ENCODE results near the gene INTS1. TPM values are rescaled to one million over a fixed set of nuclear protein-coding genes. Genes with fewer than 3 reads are reported as not detected.

Gene INTS1
- polyA plus RNA-seq, 3 donors = 5.5 to 64.3 (median 7.3) TPM

- no peak overlapping the region for H2AFZ ChIP-seq (ENCODE audit: insufficient read depth, low read depth, low read length, poor library complexity, severe bottlenecking)
- peaks cover 33% of the 10 kb centered on the region for H3K79me2 ChIP-seq (ENCODE audit: insufficient read depth, low read length)
- H3K4me3 ChIP-seq (replicated peaks in 1 of 3; ENCODE audit: low read depth in 2 of 3, low read length in 3 of 3) = peak overlapping the region in 1 of 3 experiments; percentile 94
- 93% methylated on average over 14 of the region's 20 CpGs for WGBS (ENCODE audit: insufficient coverage)
- Mint-ChIP-seq H3K27ac (peak overlapping the region in 3 of 7 donors; percentile 73 to 90 (median 74)), H3K9me3 (peaks cover 0 to 4% (median 0%) of the 10 kb centered on the region in 7 donors), H3K27me3 (ENCODE audit: low read depth in 3 of 3) (peaks cover 2 to 8% (median 3%) of the 10 kb centered on the region in 3 donors), H3K4me3 (peak overlapping the region; percentile 94), H3K4me1 (peaks cover 33% of the 10 kb centered on the region), H3K36me3 (peaks cover 36 to 46% of the 10 kb centered on the region in 2 donors)
- H3K27me3 ChIP-seq (ENCODE audit: control insufficient read depth in 2 of 2, insufficient read depth in 2 of 2, low read length in 2 of 2) = no peaks in the 10 kb centered on the region
- H3K9ac ChIP-seq (ENCODE audit: insufficient read depth, low read length, poor library complexity, severe bottlenecking) = no peak overlapping the region
- H3K36me3 ChIP-seq (replicated peaks in 1 of 2; ENCODE audit: control insufficient read depth in 1 of 2, insufficient read depth in 2 of 2, low read length in 2 of 2) = peaks cover 43 to 50% of the 10 kb centered on the region in 2 donors
- peaks cover 29 to 43% of the 10 kb centered on the region in 2 donors for H3K4me1 ChIP-seq (ENCODE audit: control insufficient read depth in 1 of 2, insufficient read depth in 2 of 2, low read length in 2 of 2)
- H3K27ac ChIP-seq (ENCODE audit: low read depth in 1 of 2, low read length in 2 of 2) = no peak overlapping the region
- intact Hi-C loops (cut with micrococcal nuclease) = loop anchor here in 1 of 2 donors (5.0 kb wide), 1 partner anchor 69 kb away; the partner anchor contains the start of gene PSMG3
- H3K4me2 ChIP-seq (replicated peaks; ENCODE audit: extremely low read depth, low read length, poor library complexity, severe bottlenecking) = peak overlapping the region; percentile 97
- H3K9me3 ChIP-seq (replicated peaks in 1 of 2; ENCODE audit: control insufficient read depth in 1 of 2, insufficient read depth in 1 of 2, low read length in 2 of 2) = no peaks in the 10 kb centered on the region
- TF ChIP-seq, protein P1, sequence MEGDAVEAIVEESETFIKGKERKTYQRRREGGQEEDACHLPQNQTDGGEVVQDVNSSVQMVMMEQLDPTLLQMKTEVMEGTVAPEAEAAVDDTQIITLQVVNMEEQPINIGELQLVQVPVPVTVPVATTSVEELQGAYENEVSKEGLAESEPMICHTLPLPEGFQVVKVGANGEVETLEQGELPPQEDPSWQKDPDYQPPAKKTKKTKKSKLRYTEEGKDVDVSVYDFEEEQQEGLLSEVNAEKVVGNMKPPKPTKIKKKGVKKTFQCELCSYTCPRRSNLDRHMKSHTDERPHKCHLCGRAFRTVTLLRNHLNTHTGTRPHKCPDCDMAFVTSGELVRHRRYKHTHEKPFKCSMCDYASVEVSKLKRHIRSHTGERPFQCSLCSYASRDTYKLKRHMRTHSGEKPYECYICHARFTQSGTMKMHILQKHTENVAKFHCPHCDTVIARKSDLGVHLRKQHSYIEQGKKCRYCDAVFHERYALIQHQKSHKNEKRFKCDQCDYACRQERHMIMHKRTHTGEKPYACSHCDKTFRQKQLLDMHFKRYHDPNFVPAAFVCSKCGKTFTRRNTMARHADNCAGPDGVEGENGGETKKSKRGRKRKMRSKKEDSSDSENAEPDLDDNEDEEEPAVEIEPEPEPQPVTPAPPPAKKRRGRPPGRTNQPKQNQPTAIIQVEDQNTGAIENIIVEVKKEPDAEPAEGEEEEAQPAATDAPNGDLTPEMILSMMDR (IDR thresholded peaks at IDR 0.05) = no peak
- H4K20me1 ChIP-seq (ENCODE audit: insufficient read depth, low read length) = peaks cover 33% of the 10 kb centered on the region
- DNase-seq = no peak
Observed at GRCh38 chr7:1502845-1503244, 1.3 kb downstream of the INTS1 start.

GRCh38 chr7:1501487-1502270 is 2.5 kb downstream of the INTS1 start:
- Histone ChIP-seq H3K4me3 (replicated peaks in 1 of 3; ENCODE audit: low read depth in 2 of 3, low read length in 3 of 3) (no peak overlapping the region), H3K4me2 (replicated peaks; ENCODE audit: extremely low read depth, low read length, poor library complexity, severe bottlenecking) (no peak overlapping the region), H3K36me3 (replicated peaks in 1 of 2; ENCODE audit: control insufficient read depth in 1 of 2, insufficient read depth in 2 of 2, low read length in 2 of 2) (peaks cover 54 to 62% of the 10 kb centered on the region in 2 donors), H3K79me2 (ENCODE audit: insufficient read depth, low read length) (peaks cover 33% of the 10 kb centered on the region), H3K27ac (ENCODE audit: low read depth in 1 of 2, low read length in 2 of 2) (no peak overlapping the region), H3K9me3 (replicated peaks in 1 of 2; ENCODE audit: control insufficient read depth in 1 of 2, insufficient read depth in 1 of 2, low read length in 2 of 2) (no peaks in the 10 kb centered on the region), H3K27me3 (ENCODE audit: control insufficient read depth in 2 of 2, insufficient read depth in 2 of 2, low read length in 2 of 2) (no peaks in the 10 kb centered on the region), H3K9ac (ENCODE audit: insufficient read depth, low read length, poor library complexity, severe bottlenecking) (no peak overlapping the region), H2AFZ (ENCODE audit: insufficient read depth, low read depth, low read length, poor library complexity, severe bottlenecking) (no peak overlapping the region), H3K4me1 (ENCODE audit: control insufficient read depth in 1 of 2, insufficient read depth in 2 of 2, low read length in 2 of 2) (peaks cover 26 to 39% of the 10 kb centered on the region in 2 donors), H4K20me1 (ENCODE audit: insufficient read depth, low read length) (peaks cover 33% of the 10 kb centered on the region)
- H3K4me1 Mint-ChIP-seq = peaks cover 28% of the 10 kb centered on the region
- peaks cover 47 to 58% of the 10 kb centered on the region in 2 donors for H3K36me3 Mint-ChIP-seq
- TF ChIP-seq, protein P1 (IDR thresholded peaks at IDR 0.05) = no peak
- peak overlapping the region in 1 of 7 donors; percentile 11 for H3K27ac Mint-ChIP-seq
- WGBS (ENCODE audit: insufficient coverage) = 97% methylated on average over 18 of the region's 21 CpGs
- no peak for DNase-seq
- no peaks in the 10 kb centered on the region for H3K9me3 Mint-ChIP-seq
- no peak overlapping the region for H3K4me3 Mint-ChIP-seq
- H3K27me3 Mint-ChIP-seq (ENCODE audit: low read depth in 3 of 3) = peaks cover 0 to 6% (median 2%) of the 10 kb centered on the region in 3 donors
- intact Hi-C loops (cut with micrococcal nuclease) = loop anchor here in 1 of 2 donors (5.0 kb wide), 1 partner anchor 71 kb away; the partner anchor contains the start of gene PSMG3
